Activated B cell treated with CpG ODN at 0.5 μM for 24 hours (primary cell): Measurements from ENCODE around the gene G6PD. TPM values are rescaled to one million over a fixed set of nuclear protein-coding genes. Genes with fewer than 3 reads are reported as not detected.
A peak's percentile ranks its signal among the peaks of the same experiment; 100 is the strongest.
"Not testable (repeated sequence)": the region's sequence is repeated elsewhere in the genome, so short reads cannot be mapped to it uniquely, and the experiment has no call there.

Experiments used
- ATAC-seq: fragments of 200-7000 bp; cut with Tn5 transposase; one replicate; pipeline ENCODE4 v1.10.0; 2021; ENCODE audit warnings: low read depth, mild to moderate bottlenecking, moderate library complexity
- CTCF ChIA-PET: fragments of 350-600 bp; sonication (Branson Sonifier 250); formaldehyde crosslinking; loops from one replicate; lab custom pipeline; 2021; ENCODE audit warnings: antibody characterized with exemption; lab: Charles Lee
- POLR2A ChIA-PET: fragments of 350-600 bp; sonication (Branson Sonifier 250); formaldehyde crosslinking; loops from one replicate; lab custom pipeline; 2021; ENCODE audit warnings: antibody characterized with exemption; lab: Charles Lee
- DNase-seq: peaks from one replicate; pipeline ENCODE4 v3.0.0; 2022
- H3K27ac Mint-ChIP-seq: one replicate; pipeline ENCODE4 v1.8.0; 2020; ENCODE audit warnings: mixed read lengths
- H3K27me3 Mint-ChIP-seq: one replicate; pipeline ENCODE4 v1.8.0; 2021; ENCODE audit warnings: mixed read lengths
- H3K36me3 Mint-ChIP-seq: one replicate; pipeline ENCODE4 v1.8.0; 2021; ENCODE audit warnings: low read depth, mixed read lengths
- H3K4me1 Mint-ChIP-seq: one replicate; pipeline ENCODE4 v1.8.0; 2021; ENCODE audit warnings: mixed read lengths
- H3K4me3 Mint-ChIP-seq: one replicate; pipeline ENCODE4 v1.8.0; 2020; ENCODE audit warnings: mild to moderate bottlenecking, mixed read lengths
- H3K9me3 Mint-ChIP-seq: one replicate; pipeline ENCODE4 v1.8.0; 2020; ENCODE audit warnings: mixed read lengths
- intact Hi-C: fragments of 100-400 bp; cut with micrococcal nuclease; formaldehyde crosslinking; loops from one replicate; pipeline ENCODE4 v1.15.1; 2024
- total RNA-seq: library from RNA; stranded (reverse); gene quantifications from 2 replicates; pipeline ENCODE4 v1.2.3, GENCODE V29; 2022

Gene G6PD
- total RNA-seq, 1 donor from 2014 or later, result 84.6 TPM

DNA sequence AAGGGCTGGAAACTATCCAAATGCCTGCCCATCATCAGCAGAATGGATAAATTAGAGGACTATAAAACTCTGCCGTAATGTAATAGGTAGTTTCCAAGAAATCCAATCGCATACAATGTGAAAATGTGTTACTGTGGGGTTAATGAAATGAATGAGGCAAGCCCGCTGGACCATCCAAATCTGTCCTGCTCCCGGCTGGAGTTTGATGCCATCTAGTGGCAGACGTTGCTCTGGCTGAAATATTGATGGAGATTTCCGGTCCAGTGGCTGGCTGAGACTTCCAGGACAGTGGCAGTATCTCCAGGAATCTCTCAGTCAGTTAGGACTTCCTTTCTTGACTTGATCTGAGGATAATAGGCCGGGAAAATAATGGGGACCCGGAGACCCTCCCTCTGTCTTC is 36.3 kb upstream of the G6PD start:
- H3K4me3 Mint-ChIP-seq, H3K36me3 Mint-ChIP-seq, H3K27me3 Mint-ChIP-seq, ATAC-seq, H3K27ac Mint-ChIP-seq, H3K9me3 Mint-ChIP-seq, H3K4me1 Mint-ChIP-seq, intact Hi-C loops, CTCF ChIA-PET, POLR2A ChIA-PET, DNase-seq: not testable (repeated sequence)

DNA sequence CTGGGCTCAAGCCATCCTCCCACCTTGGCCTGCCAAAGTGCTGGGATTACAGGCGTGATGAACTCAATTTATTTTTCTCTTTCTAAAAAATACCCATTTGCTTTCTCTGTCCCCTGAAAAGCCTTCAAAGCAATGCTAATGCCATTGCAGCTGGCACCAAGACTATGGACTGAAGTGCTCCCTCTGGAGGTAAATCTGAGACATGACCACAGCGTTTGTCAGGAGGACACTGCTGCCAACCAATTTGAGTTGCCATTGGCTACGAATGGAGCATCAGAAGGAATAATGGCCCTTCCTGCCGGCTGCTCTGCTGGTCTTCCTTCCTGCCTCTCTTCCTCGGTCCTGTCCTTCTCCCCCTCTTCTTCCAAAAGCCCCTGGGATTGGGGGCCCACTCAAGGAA is 28.4 kb upstream of the G6PD start:
- H3K9me3 Mint-ChIP-seq, intact Hi-C loops, H3K27me3 Mint-ChIP-seq, CTCF ChIA-PET, H3K36me3 Mint-ChIP-seq, DNase-seq, POLR2A ChIA-PET, H3K4me3 Mint-ChIP-seq, H3K27ac Mint-ChIP-seq, H3K4me1 Mint-ChIP-seq: not testable (repeated sequence)
- ATAC-seq, result peak; percentile 47

DNA sequence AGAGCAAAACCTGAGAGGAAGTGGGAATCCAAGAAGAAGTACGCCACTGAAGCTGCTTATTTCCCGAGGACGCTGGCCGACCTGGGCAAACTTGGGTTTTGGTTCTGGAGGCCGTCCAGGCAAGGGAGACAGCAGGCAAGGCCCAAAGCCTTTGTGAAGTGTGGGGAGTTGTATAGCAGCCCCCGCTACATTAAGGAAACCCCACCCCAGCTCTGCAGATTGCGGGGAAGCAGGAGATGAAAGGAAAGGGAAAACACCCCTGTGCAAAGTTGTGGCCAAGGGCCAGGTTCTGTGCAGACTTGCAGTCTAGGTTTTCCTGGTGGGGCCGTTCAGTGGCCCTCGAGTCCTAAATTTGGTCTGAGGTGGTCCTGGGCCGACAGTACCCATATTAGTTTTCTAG is 26.4 kb upstream of the G6PD start:
- H3K4me1 Mint-ChIP-seq, H3K9me3 Mint-ChIP-seq, POLR2A ChIA-PET, DNase-seq, intact Hi-C loops, H3K27ac Mint-ChIP-seq, CTCF ChIA-PET, ATAC-seq, H3K36me3 Mint-ChIP-seq, H3K4me3 Mint-ChIP-seq, H3K27me3 Mint-ChIP-seq: not testable (repeated sequence)

DNA sequence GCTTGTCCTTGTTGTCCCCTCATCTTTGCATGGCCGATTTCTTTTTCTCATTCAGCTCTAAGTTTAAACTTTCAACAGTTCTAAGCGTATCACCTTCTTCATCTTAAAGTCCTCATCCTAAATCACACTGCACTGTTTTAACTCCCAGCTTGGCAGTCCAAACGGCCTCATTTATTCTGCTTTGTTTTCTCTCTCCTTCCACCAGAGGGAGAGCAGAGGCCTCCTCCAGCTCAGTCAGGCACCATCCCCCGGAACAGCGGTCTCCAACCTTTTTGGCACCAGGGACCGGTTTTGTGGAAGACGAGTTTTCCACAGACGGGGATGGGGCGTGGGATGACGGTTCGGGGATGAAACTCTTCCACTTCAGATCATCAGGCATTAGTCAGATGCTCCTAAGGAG is 23.7 kb upstream of the G6PD start:
- intact Hi-C loops, H3K4me3 Mint-ChIP-seq, H3K4me1 Mint-ChIP-seq, H3K36me3 Mint-ChIP-seq, ATAC-seq, H3K9me3 Mint-ChIP-seq, H3K27ac Mint-ChIP-seq, CTCF ChIA-PET, DNase-seq, POLR2A ChIA-PET, H3K27me3 Mint-ChIP-seq: not testable (repeated sequence)

DNA sequence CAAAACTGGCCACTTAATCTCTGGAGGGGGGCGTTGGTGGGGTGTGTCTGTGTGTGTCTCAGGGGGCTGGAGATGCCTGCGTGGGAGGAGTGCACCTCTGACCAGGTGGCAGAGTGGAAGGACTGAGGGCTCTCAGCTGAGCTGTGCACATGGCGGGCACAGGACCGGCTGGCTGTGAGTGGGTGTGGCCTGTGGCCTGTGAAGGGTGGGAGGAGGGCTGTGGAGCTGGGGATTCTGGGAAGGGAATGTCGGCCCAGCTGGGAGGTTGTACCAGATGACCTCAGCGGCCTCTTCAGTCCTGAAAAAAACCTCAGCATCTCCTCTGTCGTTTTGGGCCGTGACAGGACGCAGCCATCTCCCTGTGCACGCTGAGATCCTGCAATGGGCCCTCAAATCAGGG is 15.6 kb upstream of the G6PD start:
- DNase-seq, H3K4me1 Mint-ChIP-seq, POLR2A ChIA-PET, H3K27ac Mint-ChIP-seq, ATAC-seq, H3K9me3 Mint-ChIP-seq, H3K4me3 Mint-ChIP-seq, H3K36me3 Mint-ChIP-seq, intact Hi-C loops, H3K27me3 Mint-ChIP-seq, CTCF ChIA-PET: not testable (repeated sequence)

DNA sequence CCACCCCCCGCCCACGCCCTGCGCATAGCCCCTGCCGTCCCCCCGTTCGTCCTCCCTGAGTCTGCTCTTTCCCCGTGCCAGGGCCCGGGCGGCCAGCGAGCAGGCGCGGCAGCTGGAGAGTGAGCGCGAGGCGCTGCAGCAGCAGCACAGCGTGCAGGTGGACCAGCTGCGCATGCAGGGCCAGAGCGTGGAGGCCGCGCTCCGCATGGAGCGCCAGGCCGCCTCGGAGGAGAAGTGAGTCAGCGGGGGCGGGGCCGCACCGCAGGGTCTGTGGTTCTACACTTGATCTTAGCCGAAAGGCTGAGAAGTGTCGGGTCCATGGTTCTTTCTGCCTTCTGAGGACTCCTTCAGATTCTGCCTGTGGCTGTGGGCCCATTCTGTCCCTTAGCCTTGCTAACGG is 13.7 kb upstream of the G6PD start:
- CTCF ChIA-PET, intact Hi-C loops, POLR2A ChIA-PET, ATAC-seq, DNase-seq, H3K9me3 Mint-ChIP-seq, H3K4me3 Mint-ChIP-seq, H3K27me3 Mint-ChIP-seq, H3K36me3 Mint-ChIP-seq, H3K4me1 Mint-ChIP-seq, H3K27ac Mint-ChIP-seq: not testable (repeated sequence)

DNA sequence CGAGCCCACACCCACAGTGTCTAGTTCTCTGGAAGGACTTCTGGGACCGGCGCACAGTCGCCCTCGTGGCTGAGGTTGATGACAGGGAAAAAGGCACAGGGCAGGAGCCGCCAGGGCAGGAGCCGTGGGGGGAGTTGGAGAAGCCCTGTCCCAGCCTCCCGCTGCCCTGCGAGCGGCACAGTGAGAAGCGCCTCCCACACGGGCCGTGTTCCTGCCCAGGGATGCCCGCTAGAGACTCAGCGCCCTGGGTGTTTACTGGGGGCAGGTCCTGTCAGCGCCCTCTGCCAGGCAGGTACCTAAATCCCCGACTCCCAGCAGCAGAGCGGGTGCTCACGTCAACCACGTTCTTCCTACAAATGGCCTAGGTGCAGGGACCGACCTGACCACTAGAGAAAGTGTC is 12.2 kb upstream of the G6PD start:
- POLR2A ChIA-PET, intact Hi-C loops, ATAC-seq, DNase-seq, H3K4me1 Mint-ChIP-seq, H3K27ac Mint-ChIP-seq, H3K9me3 Mint-ChIP-seq, H3K4me3 Mint-ChIP-seq, H3K27me3 Mint-ChIP-seq, CTCF ChIA-PET: not testable (repeated sequence)
- H3K36me3 Mint-ChIP-seq, result peaks cover 15% of the 10 kb centered on the region

DNA sequence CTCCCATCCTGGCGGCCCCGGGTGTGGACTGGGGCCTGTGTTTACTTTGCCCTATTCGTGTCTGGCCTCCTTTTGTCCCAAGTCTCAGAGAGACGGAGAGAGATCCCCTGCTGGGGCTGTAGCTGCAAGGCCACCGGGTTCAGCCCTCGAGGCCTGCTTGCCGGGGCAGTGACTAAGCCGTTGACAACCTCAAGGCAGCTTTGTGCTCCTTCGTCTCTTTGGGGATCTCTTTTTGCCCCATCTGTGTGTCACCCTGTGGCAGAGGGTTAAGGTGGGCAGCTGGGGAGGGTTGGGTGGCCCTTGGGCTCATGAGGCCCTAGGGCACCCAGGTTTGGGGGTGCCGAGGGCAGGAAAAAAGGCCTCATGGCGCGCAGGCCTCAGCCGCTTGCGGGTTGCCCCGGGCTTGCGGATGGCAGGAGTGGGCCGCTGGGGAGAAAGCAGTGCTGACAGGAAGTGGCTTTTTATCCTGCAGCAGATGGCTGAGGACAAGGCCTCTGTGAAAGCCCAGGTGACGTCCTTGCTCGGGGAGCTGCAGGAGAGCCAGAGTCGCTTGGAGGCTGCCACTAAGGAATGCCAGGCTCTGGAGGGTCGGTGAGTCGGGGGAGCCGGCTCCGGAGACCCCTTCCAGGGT is 11.5 kb upstream of the G6PD start:
- CTCF ChIA-PET, ATAC-seq: not testable (repeated sequence)
- H3K36me3 Mint-ChIP-seq, result peaks cover 17% of the 10 kb centered on the region

DNA sequence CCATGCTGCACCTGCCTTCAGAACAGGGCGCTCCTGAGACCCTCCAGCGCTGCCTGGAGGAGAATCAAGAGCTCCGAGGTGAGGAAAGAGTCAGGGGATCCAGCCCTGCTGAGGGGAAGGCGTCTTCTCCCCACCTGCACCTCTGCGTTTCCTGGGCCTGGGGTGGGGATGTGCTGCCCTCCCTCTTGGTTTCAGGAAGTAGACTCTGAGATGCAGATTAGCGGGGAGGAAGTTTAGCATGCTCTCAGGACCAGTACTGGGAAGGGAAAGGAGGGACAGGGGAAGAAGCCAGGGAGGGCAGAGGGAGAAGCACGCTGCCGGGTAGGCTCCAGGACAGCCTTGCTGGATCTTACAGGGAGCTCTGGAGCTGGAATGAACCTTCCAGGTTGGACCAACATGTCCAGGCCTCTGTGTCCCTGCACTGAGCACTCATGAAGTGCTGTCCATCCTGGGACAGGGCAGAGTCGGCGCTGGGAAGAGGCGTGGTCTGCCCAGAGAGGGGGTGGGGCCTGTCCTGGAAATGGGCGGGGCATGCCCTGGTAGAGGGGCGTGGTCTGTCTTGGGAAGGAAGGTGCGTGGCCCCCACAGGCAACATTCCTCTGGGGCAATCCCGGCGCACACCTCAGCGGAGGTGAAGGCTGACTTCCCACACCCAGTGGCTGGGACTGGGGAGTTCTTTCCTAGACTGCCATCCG is 5.6 kb upstream of the G6PD start:
- Mint-ChIP-seq H3K4me1 (peaks cover 19% of the 10 kb centered on the region), H3K36me3 (peaks cover 40% of the 10 kb centered on the region)
- ATAC-seq, H3K27ac Mint-ChIP-seq, POLR2A ChIA-PET, DNase-seq, H3K27me3 Mint-ChIP-seq, H3K4me3 Mint-ChIP-seq, intact Hi-C loops, CTCF ChIA-PET, H3K9me3 Mint-ChIP-seq: not testable (repeated sequence)

More for the DNA sequence above, 11.5 kb upstream of the G6PD start:
- POLR2A ChIA-PET, H3K9me3 Mint-ChIP-seq, H3K27ac Mint-ChIP-seq, H3K4me3 Mint-ChIP-seq, intact Hi-C loops, DNase-seq, H3K4me1 Mint-ChIP-seq, H3K27me3 Mint-ChIP-seq: not testable (repeated sequence)
